Measurements from ENCODE around the gene MOSPD3. TPM values are rescaled to one million over a fixed set of nuclear protein-coding genes. Genes with fewer than 3 reads are reported as not detected.

MOSPD3 gene
- total RNA-seq, 2 experiments from 2014 or later = 10.4 to 12.0 TPM

DNA sequence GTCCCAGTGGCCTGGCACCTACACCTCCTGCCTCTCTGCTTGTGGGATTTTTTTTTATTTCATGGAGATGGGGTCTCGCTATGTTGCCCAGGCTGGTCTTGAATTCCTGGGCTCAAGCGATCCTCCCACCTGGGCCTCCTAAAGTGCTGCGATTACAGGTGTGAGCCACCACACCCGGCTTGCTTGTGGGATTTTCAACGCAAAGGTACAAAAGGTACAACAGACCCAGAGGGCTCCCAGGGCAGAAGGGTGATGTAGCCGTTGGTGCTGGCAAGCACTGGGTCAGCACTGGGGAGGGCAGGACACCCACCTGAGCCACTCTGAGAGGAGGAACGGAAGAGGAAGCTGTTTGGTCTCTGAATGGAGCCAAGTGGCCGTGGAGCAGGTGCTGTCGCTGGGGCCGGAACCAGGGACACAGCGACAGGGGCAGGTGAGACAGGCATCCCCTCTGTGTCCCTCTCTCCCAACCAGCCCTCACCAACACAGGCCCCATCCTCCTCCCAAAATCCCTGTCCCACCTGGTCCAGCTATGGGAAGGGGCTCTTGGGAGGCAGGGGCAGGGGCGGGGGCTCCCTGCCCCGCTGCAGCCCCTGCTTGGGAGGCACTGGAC lies 35.9 kb upstream of the MOSPD3 start:
- no TSS peak for BruUV-seq (replicated peaks)
- H3K36me3 ChIP-seq (ENCODE audit: insufficient read depth, low read length) = peaks cover 71% of the 10 kb centered on the region
- no peaks in the 10 kb centered on the region for H3K9me2 ChIP-seq (ENCODE audit: insufficient read depth, low read length)
- ChIA-PET CTCF (ENCODE audit: unreplicated experiment) (no interaction called here), POLR2A (no interaction called here)
- TF ChIP-seq EZH2phosphoT487 (IDR thresholded peaks at IDR 0.05; ENCODE audit: borderline replicate concordance, low read depth, low read length) = no peak
- TF ChIP-seq, protein P1, sequence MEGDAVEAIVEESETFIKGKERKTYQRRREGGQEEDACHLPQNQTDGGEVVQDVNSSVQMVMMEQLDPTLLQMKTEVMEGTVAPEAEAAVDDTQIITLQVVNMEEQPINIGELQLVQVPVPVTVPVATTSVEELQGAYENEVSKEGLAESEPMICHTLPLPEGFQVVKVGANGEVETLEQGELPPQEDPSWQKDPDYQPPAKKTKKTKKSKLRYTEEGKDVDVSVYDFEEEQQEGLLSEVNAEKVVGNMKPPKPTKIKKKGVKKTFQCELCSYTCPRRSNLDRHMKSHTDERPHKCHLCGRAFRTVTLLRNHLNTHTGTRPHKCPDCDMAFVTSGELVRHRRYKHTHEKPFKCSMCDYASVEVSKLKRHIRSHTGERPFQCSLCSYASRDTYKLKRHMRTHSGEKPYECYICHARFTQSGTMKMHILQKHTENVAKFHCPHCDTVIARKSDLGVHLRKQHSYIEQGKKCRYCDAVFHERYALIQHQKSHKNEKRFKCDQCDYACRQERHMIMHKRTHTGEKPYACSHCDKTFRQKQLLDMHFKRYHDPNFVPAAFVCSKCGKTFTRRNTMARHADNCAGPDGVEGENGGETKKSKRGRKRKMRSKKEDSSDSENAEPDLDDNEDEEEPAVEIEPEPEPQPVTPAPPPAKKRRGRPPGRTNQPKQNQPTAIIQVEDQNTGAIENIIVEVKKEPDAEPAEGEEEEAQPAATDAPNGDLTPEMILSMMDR (conservative IDR thresholded peaks at IDR 0.05; ENCODE audit: low read length) = no peak
- H3K4me1 ChIP-seq (ENCODE audit: insufficient read depth, low read length, poor library complexity, severe bottlenecking) = peaks cover 7% of the 10 kb centered on the region
- H4K20me1 ChIP-seq (ENCODE audit: insufficient read depth, low read length) = no peaks in the 10 kb centered on the region
- no peak overlapping the region for H3K4me3 ChIP-seq (ENCODE audit: low read depth, low read length, poor library complexity, severe bottlenecking)
- H3K9me3 ChIP-seq (ENCODE audit: low read length) = no peaks in the 10 kb centered on the region
- H3K4me2 ChIP-seq (ENCODE audit: low read length) = no peak overlapping the region
- DNase-seq (ENCODE audit: low spot score) = no peak
- no peaks in the 10 kb centered on the region for H3K79me2 ChIP-seq (ENCODE audit: insufficient read depth, low read depth, low read length)
- no peak overlapping the region for H3K27ac ChIP-seq (ENCODE audit: low read depth, low read length, poor library complexity, severe bottlenecking)
- no peak overlapping the region for H2AFZ ChIP-seq (ENCODE audit: low read length)
- intact Hi-C loops (cut with micrococcal nuclease; ENCODE audit: unreplicated experiment) = no loop called here

DNA sequence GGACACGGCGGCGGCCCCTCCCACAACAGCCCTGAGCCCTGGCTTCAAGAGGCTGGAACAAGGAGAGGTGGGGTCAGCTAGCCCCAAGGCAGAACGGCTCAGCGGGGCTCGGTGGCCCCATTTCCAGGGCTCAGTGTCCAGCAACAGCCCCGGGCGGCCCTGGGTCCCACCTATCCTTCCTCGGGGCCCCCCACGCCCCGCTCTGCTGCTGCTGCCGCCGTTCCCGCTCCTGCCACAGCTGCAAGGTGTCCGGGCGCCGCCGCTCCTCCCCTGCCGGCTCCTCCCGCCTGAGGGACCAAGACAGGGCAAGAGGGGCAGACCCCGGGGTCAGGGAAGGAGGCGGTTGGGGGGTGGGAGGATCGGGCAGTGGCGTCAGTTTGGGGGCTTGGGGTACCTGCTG lies 35.2 kb upstream of the MOSPD3 start:
- Histone ChIP-seq H4K20me1 (ENCODE audit: insufficient read depth, low read length) (no peaks in the 10 kb centered on the region), H3K79me2 (ENCODE audit: insufficient read depth, low read depth, low read length) (no peaks in the 10 kb centered on the region), H3K4me1 (ENCODE audit: insufficient read depth, low read length, poor library complexity, severe bottlenecking) (peaks cover 1% of the 10 kb centered on the region), H3K4me3 (ENCODE audit: low read depth, low read length, poor library complexity, severe bottlenecking) (no peak overlapping the region), H3K36me3 (ENCODE audit: insufficient read depth, low read length) (peaks cover 78% of the 10 kb centered on the region), H3K4me2 (ENCODE audit: low read length) (no peak overlapping the region), H3K9me2 (ENCODE audit: insufficient read depth, low read length) (no peaks in the 10 kb centered on the region), H3K27ac (ENCODE audit: low read depth, low read length, poor library complexity, severe bottlenecking) (no peak overlapping the region), H3K9me3 (ENCODE audit: low read length) (no peaks in the 10 kb centered on the region), H2AFZ (ENCODE audit: low read length) (no peak overlapping the region)
- BruUV-seq (replicated peaks) = no TSS peak
- DNase-seq (ENCODE audit: low spot score) = no peak
- ChIA-PET CTCF (ENCODE audit: unreplicated experiment) (no interaction called here), POLR2A (no interaction called here)
- intact Hi-C loops (cut with micrococcal nuclease; ENCODE audit: unreplicated experiment) = no loop called here
- TF ChIP-seq, protein P1 (conservative IDR thresholded peaks at IDR 0.05; ENCODE audit: low read length) = no peak
- no peak for TF ChIP-seq EZH2phosphoT487 (IDR thresholded peaks at IDR 0.05; ENCODE audit: borderline replicate concordance, low read depth, low read length)

DNA sequence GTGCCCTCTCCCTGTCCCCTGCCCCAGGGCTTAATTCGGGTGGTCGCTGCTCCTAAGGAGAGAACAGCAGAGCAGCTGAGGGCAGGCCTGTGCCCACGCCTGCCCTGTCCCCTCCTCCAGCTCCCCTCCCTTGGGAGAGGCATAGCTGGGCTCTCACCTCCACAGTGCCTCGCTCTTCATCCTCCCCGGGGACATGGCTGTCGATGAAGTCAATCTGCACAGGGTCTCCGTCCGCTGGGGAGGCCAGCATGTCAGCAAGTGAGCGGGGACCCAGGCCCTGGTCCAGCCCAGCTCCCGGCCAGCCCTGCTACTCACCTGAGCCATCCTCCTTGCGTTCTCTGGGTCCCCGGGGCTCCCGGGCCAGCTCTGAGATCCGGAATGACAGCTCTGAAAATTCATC lies 34.8 kb upstream of the MOSPD3 start:
- BruUV-seq (replicated peaks) = no TSS peak
- CTCF ChIA-PET (ENCODE audit: unreplicated experiment) = no interaction called here

More for the DNA sequence above, 34.8 kb upstream of the MOSPD3 start:
- no peak for DNase-seq (ENCODE audit: low spot score)
- H3K9me2 ChIP-seq (ENCODE audit: insufficient read depth, low read length) = no peaks in the 10 kb centered on the region
- H3K4me2 ChIP-seq (ENCODE audit: low read length) = no peak overlapping the region
- intact Hi-C loops (cut with micrococcal nuclease; ENCODE audit: unreplicated experiment) = no loop called here
- H3K4me1 ChIP-seq (ENCODE audit: insufficient read depth, low read length, poor library complexity, severe bottlenecking) = no peaks in the 10 kb centered on the region
- H3K27ac ChIP-seq (ENCODE audit: low read depth, low read length, poor library complexity, severe bottlenecking) = no peak overlapping the region
- TF ChIP-seq, protein P1 (conservative IDR thresholded peaks at IDR 0.05; ENCODE audit: low read length) = no peak
- TF ChIP-seq EZH2phosphoT487 (IDR thresholded peaks at IDR 0.05; ENCODE audit: borderline replicate concordance, low read depth, low read length) = no peak
- peaks cover 2% of the 10 kb centered on the region; the same call in 1 of the 2 replicates for H3K79me2 ChIP-seq (ENCODE audit: insufficient read depth, low read depth, low read length)
- no peaks in the 10 kb centered on the region for H3K9me3 ChIP-seq (ENCODE audit: low read length)
- no peaks in the 10 kb centered on the region for H4K20me1 ChIP-seq (ENCODE audit: insufficient read depth, low read length)
- peaks cover 82% of the 10 kb centered on the region for H3K36me3 ChIP-seq (ENCODE audit: insufficient read depth, low read length)
- POLR2A ChIA-PET = no interaction called here
- H2AFZ ChIP-seq (ENCODE audit: low read length) = no peak overlapping the region
- H3K4me3 ChIP-seq (ENCODE audit: low read depth, low read length, poor library complexity, severe bottlenecking) = no peak overlapping the region

Measured in OCI-LY7 (cell line).